HEK293T (cell line): ENCODE results near the gene GSAP.

Experiments used
- ELF4 ChIP-seq: fragments of 450-650 bp; IDR thresholded peaks from 2 replicates; pipeline ENCODE4 v1.6.1; 2017; ENCODE audit warnings: antibody characterized with exemption
- FOXA1 ChIP-seq: fragments of 450-650 bp; IDR thresholded peaks from 2 replicates; pipeline ENCODE4 v1.6.1; 2016; ENCODE audit warnings: mild to moderate bottlenecking
- SP1 ChIP-seq: fragments of 450-650 bp; IDR thresholded peaks from 2 replicates; pipeline ENCODE4 v1.6.1; 2017
- SUZ12 ChIP-seq: fragments of 450-650 bp; IDR thresholded peaks from 2 replicates; pipeline ENCODE4 v1.6.1; 2016; ENCODE audit warnings: mild to moderate bottlenecking
- TF ChIP-seq, protein P1 (sequence below): fragments of 450-650 bp; IDR thresholded peaks from 2 replicates; pipeline ENCODE4 v1.6.1; 2016

DNA sequence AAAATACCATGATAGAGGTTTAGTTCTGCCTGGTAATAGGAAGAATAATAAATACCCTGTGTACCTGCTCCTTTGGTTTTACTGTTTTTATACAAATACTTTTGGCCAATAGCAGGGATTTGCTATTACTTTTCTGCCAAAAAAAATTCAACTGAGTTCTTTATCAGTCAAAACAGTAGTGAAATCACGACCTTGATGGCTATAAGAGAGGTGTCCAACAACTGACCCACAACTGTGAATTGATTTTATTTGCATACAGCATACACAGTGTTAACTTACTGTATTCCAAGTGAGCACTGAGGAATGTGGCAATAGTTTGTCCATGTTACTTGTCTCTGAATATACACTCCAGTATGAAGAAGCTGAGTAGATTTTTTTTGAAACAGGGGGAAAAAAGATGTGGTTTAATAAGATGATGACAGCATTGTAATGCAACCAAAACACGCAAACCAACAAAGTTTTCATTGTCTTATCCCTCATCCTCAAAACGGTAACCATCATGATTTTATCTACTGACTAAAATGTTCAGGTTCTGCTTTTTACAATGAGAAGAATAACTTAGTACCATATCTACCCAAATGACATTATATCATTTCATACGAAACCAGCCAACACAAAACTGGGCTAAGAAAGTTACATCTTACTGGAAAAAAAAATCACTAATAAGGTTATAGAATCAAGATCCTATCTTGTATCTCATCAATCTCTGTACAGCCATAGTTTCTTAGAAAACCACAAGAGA is 63.3 kb downstream of the GSAP start:
- TF ChIP-seq SUZ12 = no peak
- TF ChIP-seq SP1 = no peak
- no peak for TF ChIP-seq ELF4
- TF ChIP-seq FOXA1 = no peak
- TF ChIP-seq, protein P1, sequence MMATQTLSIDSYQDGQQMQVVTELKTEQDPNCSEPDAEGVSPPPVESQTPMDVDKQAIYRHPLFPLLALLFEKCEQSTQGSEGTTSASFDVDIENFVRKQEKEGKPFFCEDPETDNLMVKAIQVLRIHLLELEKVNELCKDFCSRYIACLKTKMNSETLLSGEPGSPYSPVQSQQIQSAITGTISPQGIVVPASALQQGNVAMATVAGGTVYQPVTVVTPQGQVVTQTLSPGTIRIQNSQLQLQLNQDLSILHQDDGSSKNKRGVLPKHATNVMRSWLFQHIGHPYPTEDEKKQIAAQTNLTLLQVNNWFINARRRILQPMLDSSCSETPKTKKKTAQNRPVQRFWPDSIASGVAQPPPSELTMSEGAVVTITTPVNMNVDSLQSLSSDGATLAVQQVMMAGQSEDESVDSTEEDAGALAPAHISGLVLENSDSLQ = no peak
